ENCODE data around the gene AMFR. TPM values are rescaled to one million over a fixed set of nuclear protein-coding genes. Genes with fewer than 3 reads are reported as not detected.

Gene AMFR
- polyA plus RNA-seq, 1 donor (not counting 4 experiments of a cell fraction or from before 2014, with no cell fraction given) = 36.9 TPM

DNA sequence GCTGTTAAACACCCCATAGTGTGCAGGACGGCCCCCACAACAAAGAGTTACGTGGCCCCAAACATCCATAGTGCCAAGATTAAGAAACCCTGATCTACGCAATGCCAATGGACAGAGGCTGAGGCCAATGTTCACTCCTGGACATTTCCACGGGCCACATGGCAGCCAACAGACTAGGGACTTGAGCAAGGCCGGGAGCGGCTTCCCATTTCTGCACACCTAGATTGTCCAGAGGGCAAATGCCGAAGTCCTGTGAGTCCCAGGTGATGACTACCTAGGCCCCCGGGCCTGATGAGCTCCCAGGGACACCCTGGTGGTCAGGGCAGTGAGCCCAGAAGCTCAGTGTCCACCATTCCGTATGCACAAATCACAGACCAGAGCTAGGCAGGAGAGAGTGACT lies 95.5 kb downstream of the AMFR start:
- Histone ChIP-seq H3K36me3 (ENCODE audit: control insufficient read depth in 2 of 2, extremely low read depth in 1 of 2, insufficient read depth in 2 of 2, low read length in 2 of 2) (no peaks in the 10 kb centered on the region), H3K4me3 (ENCODE audit: control insufficient read depth in 2 of 3, extremely low read depth in 1 of 3, insufficient read depth in 2 of 3, low read depth in 1 of 3, low read length in 3 of 3) (no peak overlapping the region), H3K9me1 (ENCODE audit: control insufficient read depth, extremely low read depth, insufficient read depth, low read length) (no peaks in the 10 kb centered on the region), H3K9me3 (ENCODE audit: control insufficient read depth, low read depth, low read length) (no peaks in the 10 kb centered on the region), H3K79me2 (ENCODE audit: control insufficient read depth, insufficient read depth, low read length) (no peaks in the 10 kb centered on the region), H4K20me1 (ENCODE audit: control insufficient read depth, extremely low read depth, insufficient read depth, low read length) (no peaks in the 10 kb centered on the region), H3K27ac (ENCODE audit: control insufficient read depth, insufficient read depth, low read length) (no peak overlapping the region), H3K27me3 (ENCODE audit: control insufficient read depth, extremely low read depth, insufficient read depth, low read length) (no peaks in the 10 kb centered on the region), H2AFZ (ENCODE audit: control insufficient read depth, low read length) (peak overlapping the region; percentile 28), H3K4me1 (ENCODE audit: control insufficient read depth, extremely low read depth, insufficient read depth, low read length) (peaks cover 29% of the 10 kb centered on the region), H3K4me2 (ENCODE audit: control insufficient read depth, extremely low read depth, insufficient read depth, low read depth, low read length) (no peak overlapping the region), H3K9ac (ENCODE audit: control insufficient read depth, extremely low read depth, insufficient read depth, low read length) (no peak overlapping the region)
- no peak for FAIRE-seq
- TF ChIP-seq EZH2 (IDR thresholded peaks at IDR 0.05; ENCODE audit: low read length) = no peak
- TF ChIP-seq, protein P1, sequence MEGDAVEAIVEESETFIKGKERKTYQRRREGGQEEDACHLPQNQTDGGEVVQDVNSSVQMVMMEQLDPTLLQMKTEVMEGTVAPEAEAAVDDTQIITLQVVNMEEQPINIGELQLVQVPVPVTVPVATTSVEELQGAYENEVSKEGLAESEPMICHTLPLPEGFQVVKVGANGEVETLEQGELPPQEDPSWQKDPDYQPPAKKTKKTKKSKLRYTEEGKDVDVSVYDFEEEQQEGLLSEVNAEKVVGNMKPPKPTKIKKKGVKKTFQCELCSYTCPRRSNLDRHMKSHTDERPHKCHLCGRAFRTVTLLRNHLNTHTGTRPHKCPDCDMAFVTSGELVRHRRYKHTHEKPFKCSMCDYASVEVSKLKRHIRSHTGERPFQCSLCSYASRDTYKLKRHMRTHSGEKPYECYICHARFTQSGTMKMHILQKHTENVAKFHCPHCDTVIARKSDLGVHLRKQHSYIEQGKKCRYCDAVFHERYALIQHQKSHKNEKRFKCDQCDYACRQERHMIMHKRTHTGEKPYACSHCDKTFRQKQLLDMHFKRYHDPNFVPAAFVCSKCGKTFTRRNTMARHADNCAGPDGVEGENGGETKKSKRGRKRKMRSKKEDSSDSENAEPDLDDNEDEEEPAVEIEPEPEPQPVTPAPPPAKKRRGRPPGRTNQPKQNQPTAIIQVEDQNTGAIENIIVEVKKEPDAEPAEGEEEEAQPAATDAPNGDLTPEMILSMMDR (optimal IDR thresholded peaks at IDR 0.05 in 1 of 3, IDR thresholded peaks at IDR 0.05 in 1 of 3, conservative IDR thresholded peaks at IDR 0.05 in 1 of 3; ENCODE audit: extremely low read depth in 1 of 3, insufficient read depth in 2 of 3, low read length in 3 of 3) = no peak
- DNase-seq (ENCODE audit: low read depth, low spot score) = no peak
- dilution Hi-C loops (cut with MboI; ENCODE audit: extremely low pct_ligation_motif_present, low sequenced_read_pairs) = no loop called here

DNA sequence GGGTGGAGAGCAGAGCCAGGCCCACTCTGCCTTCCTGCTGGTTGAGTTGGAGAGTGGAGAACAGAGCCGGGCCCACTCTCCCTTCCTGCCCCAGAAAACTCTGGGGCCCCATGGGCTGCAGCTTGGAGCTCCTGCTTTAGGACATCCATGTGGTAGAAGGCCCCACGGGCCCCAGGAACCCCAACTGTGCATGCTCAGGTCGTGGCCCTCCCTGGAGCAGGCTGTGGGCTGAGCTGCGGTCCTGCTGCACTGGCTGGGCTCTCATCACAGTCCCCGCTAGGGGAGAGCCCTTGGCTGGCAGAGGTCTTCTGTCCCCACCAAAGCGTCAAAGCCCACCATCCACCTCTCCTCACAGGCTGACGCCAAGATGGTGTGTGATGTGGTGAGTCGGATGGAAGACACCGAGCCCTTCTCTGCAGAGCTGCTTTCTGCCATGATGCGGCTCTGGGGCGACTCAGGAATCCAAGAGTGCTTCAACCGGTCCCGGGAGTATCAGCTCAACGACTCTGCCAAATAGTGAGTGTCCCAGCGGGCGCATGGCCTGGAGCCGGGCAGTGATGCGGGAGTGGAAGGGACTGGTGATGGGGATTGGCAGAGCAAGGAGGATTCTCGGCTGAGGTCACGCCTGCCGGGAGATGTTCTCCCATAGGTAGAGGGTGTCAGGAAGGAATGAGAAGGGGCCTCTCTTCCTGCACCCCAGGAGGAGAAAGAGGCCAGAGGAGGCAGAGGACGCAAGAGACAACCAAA lies 96.9 kb downstream of the AMFR start:
- no peaks in the 10 kb centered on the region for H4K20me1 ChIP-seq (ENCODE audit: control insufficient read depth, extremely low read depth, insufficient read depth, low read length)
- FAIRE-seq = no peak
- no peak overlapping the region for H3K4me2 ChIP-seq (ENCODE audit: control insufficient read depth, extremely low read depth, insufficient read depth, low read depth, low read length)
- no peaks in the 10 kb centered on the region for H3K9me3 ChIP-seq (ENCODE audit: control insufficient read depth, low read depth, low read length)
- H3K27ac ChIP-seq (ENCODE audit: control insufficient read depth, insufficient read depth, low read length) = no peak overlapping the region
- no peaks in the 10 kb centered on the region for H3K79me2 ChIP-seq (ENCODE audit: control insufficient read depth, insufficient read depth, low read length)
- no peak for DNase-seq (ENCODE audit: low read depth, low spot score)
- H3K9ac ChIP-seq (ENCODE audit: control insufficient read depth, extremely low read depth, insufficient read depth, low read length) = no peak overlapping the region
- H3K36me3 ChIP-seq (ENCODE audit: control insufficient read depth in 2 of 2, extremely low read depth in 1 of 2, insufficient read depth in 2 of 2, low read length in 2 of 2) = no peaks in the 10 kb centered on the region
- H3K27me3 ChIP-seq (ENCODE audit: control insufficient read depth, extremely low read depth, insufficient read depth, low read length) = no peaks in the 10 kb centered on the region
- H2AFZ ChIP-seq (ENCODE audit: control insufficient read depth, low read length) = no peak overlapping the region
- TF ChIP-seq EZH2 (IDR thresholded peaks at IDR 0.05; ENCODE audit: low read length) = no peak
- TF ChIP-seq, protein P1 (optimal IDR thresholded peaks at IDR 0.05 in 1 of 3, IDR thresholded peaks at IDR 0.05 in 1 of 3, conservative IDR thresholded peaks at IDR 0.05 in 1 of 3; ENCODE audit: extremely low read depth in 1 of 3, insufficient read depth in 2 of 3, low read length in 3 of 3) = no peak
- dilution Hi-C loops (cut with MboI; ENCODE audit: extremely low pct_ligation_motif_present, low sequenced_read_pairs) = no loop called here
- H3K9me1 ChIP-seq (ENCODE audit: control insufficient read depth, extremely low read depth, insufficient read depth, low read length) = no peaks in the 10 kb centered on the region
- H3K4me1 ChIP-seq (ENCODE audit: control insufficient read depth, extremely low read depth, insufficient read depth, low read length) = peaks cover 30% of the 10 kb centered on the region
- no peak overlapping the region for H3K4me3 ChIP-seq (ENCODE audit: control insufficient read depth in 2 of 3, extremely low read depth in 1 of 3, insufficient read depth in 2 of 3, low read depth in 1 of 3, low read length in 3 of 3)

Measured in keratinocyte (primary cell).